Stimulated activated CD4-positive, alpha-beta T cell treated with anti-CD3 and anti-CD28 coated beads, TNF-alpha, amount 100 ng/mL, for 4 hours (primary cell): ENCODE measurements around the gene TMEM161A.
"Not testable (repeated sequence)": the region's sequence is repeated elsewhere in the genome, so short reads cannot be mapped to it uniquely, and the experiment has no call there.

Experiments
- DNase-seq, 3 experiments: peaks; one replicate each; pipeline ENCODE4 v3.0.0-alpha.2; 2020; ENCODE audit warnings: low read depth in 3 of 3

TMEM161A gene

GRCh38 chr19:19122902-19123301, 15.4 kb downstream of the TMEM161A start:
- no peak for DNase-seq

DNA sequence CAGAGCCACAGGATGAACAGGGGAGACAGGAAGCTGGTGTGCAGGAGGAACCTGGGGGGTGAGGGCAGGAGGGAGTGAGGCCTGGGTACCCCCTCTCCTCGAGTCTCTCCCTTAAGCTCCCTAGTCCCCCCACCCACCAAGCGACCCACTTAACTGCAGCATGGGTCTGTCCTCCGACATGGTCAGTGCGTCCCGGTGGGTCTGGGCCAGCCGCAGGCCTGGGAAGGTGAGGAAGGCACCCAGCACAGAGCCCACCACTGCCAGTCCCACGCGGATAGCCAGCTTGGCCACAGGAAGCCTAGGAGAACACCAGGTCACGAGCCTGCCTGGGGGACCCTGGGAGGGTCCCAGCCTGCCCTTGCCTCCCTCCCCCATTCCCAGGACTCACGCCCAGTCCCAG, 16.9 kb downstream of the TMEM161A start:
- DNase-seq, result no peak

GRCh38 chr19:19120308-19121231, 17.7 kb downstream of the TMEM161A start:
- DNase-seq, result no peak

GRCh38 chr19:19119325-19120237, 18.7 kb downstream of the TMEM161A start:
- DNase-seq, result no peak

GRCh38 chr19:19115954-19116353, 22.3 kb downstream of the TMEM161A start:
- DNase-seq, result peak in 2 of 3 experiments; percentile 13 to 31

- no peak for DNase-seq
These were observed 25.1 kb downstream of the TMEM161A start for GRCh38 chr19:19113040-19113626.

GRCh38 chr19:19111967-19112580, 26.2 kb downstream of the TMEM161A start:
- DNase-seq, result no peak

DNA sequence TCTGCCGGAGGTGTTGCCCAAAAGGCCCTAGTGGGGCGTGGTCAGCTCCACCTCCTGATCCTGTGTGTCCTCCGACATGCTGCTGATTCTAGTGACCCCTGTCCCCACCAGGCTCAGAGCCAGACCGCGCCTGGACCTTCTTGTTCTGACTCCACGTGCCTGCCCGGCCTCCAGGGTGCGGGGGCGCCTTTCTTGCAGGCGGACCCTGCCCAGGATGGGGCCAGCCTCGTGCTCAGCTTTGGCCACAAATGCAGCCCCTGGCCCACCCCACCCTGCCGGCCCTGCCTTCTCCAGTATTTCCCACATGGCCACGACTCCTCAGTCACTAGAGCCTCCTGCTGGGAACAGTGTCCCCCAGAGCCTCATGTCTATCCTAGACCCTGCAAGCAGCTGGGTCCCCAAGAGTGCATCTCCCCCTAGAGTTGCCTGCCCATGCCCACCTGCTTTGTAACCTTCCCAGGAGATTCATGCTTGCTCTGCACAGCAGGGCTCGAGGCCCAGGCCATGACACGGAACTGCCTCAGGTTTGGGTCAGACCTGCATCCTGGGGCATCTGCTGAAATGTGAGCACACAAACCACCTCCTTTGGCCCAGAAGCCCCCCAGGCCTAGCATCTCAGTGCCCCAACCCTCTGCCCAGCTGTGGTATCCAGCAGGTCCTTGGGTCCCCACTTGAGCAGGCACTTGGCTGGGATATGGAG, 27.0 kb downstream of the TMEM161A start:
- DNase-seq, result no peak

DNA sequence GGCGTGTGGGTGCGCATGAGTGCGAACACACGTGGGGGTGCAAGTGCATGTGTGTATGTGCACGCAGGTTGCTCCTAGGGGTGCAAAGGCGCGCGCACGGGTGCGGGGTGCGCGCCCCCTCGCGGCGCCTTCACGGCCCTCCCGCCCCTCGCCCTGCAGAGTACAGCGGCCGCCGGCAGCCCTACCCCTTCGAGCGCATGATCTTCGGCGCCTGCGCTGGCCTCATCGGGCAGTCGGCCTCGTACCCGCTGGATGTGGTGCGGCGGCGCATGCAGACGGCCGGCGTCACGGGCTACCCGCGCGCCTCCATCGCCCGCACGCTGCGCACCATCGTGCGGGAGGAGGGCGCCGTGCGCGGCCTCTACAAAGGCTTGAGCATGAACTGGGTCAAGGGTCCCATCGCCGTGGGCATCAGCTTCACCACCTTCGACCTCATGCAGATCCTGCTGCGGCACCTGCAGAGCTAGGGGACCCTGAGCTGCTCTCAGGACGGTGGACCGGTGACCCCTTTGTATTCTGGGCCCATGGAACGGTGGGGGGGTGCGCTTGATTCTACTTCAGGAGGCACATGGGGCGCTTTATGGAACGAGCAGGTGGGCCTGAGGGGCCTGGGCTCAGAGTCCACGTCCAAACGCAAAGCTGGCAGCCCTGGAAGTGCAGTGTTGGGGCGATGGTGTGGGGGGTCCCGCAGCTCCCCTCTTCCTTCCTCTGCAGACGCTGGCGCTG, 27.7 kb downstream of the TMEM161A start:
- DNase-seq, result no peak

DNA sequence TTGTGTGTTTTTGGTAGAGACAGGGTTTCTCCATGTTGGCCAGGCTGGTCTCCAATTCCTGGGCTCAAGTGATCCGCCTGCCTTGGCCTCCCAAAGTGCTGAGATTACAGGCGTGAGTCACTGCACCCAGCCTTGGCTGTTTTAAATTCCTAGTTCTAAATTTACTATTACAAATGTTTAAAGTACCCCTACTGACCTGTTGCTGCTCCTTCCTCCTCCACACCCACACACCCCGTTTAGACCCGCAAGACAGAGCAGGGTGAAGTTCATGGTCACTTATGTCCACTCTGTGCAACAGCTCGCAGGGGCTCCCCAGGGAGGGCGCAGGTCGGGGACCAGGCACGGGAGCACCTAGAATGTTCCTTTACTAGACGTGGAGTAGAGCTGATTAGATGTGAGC, 28.7 kb downstream of the TMEM161A start:
- no peak for DNase-seq

DNA sequence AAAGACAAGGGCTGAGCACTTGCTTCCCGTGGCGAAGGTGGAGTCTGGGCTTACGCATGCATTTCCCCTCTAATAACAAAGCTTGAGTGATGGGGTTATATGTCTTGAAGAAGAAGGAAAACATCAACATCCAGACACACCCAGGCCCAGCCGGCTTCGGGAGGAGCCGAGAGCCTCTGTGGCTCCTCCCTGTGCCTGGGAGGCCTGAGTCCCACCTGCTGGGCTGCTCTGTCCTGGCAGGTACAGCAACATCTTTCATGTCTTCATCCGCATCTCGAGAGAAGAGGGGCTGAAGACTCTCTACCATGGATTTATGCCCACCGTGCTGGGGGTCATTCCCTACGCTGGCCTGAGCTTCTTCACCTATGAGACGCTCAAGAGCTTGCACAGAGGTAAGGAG, 30.6 kb downstream of the TMEM161A start:
- no peak for DNase-seq

- DNase-seq, result not testable (repeated sequence)
These were observed 31.3 kb downstream of the TMEM161A start for GRCh38 chr19:19106938-19107337.

DNA sequence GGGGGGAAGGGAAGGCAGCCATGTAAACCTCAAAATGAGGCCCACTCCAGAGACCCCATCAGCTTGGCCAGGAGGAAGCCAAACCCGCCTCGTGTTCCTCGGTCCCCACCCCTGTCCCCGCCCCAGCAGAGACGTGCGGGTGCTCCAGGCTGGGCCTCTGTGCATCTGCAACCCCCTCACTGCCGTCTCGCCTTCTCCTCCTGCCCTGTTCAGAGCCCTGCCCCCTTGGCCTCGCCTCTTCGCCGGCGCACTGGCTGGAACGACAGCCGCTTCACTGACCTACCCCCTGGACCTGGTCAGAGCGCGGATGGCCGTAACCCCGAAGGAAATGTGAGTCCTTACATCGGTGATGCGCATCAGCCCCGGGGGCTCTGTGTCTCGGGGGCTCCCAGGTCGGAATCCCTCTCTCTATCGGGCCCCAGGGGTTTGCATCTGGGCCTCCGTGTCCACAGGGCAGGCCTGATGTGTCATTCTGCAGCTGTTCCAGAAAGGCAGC, 32.2 kb downstream of the TMEM161A start:
- DNase-seq, result no peak

- no peak for DNase-seq
These were observed 32.8 kb downstream of the TMEM161A start for GRCh38 chr19:19105365-19106055.

DNA sequence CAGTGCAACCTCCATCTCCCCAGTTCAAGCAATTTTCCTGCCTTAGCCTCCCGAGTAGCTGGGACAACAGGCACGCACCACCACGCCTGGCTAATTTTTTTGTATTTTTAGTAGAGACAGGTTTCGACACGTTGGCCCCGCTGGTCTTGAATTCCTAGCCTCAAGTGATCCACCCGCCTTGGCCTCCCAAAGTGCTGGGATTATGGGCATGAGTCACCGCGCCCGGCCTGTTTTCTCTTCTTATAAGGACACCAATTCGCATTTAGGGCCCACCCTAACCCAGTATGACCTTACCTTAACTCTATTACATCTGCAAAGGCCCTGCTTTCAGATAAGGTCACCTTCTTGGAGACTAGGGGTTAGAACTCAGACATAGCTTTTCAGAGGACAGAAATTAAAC, 35.1 kb downstream of the TMEM161A start:
- DNase-seq, result no peak

- not testable (repeated sequence) for DNase-seq
These were observed 35.7 kb downstream of the TMEM161A start for GRCh38 chr19:19102566-19102965.

- DNase-seq, result no peak
These were observed 36.7 kb downstream of the TMEM161A start for GRCh38 chr19:19101540-19101939.

GRCh38 chr19:19098703-19099632, 39.3 kb downstream of the TMEM161A start:
- DNase-seq, result no peak
